Neural progenitor cell (in vitro differentiated cells): ENCODE data around the gene ZNF677.

ENCODE experiments used
- CTCF ChIP-seq: fragments of 200-600 bp; sonication (generic); IDR thresholded peaks from 2 replicates; pipeline ENCODE4 v1.5.1; 2017; ENCODE audit warnings: antibody characterized with exemption, mild to moderate bottlenecking
- EZH2 ChIP-seq: fragments of 200-600 bp; sonication (generic); IDR thresholded peaks from 2 replicates; pipeline ENCODE4 v1.6.1; 2017; ENCODE audit warnings: antibody characterized with exemption, mild to moderate bottlenecking, moderate library complexity

- TF ChIP-seq CTCF (no peak), EZH2 (no peak)
Observed at GRCh38 chr19:53237114-53237777, 17.4 kb downstream of the ZNF677 start.
